ENCODE results near the gene NFIA.

DNA sequence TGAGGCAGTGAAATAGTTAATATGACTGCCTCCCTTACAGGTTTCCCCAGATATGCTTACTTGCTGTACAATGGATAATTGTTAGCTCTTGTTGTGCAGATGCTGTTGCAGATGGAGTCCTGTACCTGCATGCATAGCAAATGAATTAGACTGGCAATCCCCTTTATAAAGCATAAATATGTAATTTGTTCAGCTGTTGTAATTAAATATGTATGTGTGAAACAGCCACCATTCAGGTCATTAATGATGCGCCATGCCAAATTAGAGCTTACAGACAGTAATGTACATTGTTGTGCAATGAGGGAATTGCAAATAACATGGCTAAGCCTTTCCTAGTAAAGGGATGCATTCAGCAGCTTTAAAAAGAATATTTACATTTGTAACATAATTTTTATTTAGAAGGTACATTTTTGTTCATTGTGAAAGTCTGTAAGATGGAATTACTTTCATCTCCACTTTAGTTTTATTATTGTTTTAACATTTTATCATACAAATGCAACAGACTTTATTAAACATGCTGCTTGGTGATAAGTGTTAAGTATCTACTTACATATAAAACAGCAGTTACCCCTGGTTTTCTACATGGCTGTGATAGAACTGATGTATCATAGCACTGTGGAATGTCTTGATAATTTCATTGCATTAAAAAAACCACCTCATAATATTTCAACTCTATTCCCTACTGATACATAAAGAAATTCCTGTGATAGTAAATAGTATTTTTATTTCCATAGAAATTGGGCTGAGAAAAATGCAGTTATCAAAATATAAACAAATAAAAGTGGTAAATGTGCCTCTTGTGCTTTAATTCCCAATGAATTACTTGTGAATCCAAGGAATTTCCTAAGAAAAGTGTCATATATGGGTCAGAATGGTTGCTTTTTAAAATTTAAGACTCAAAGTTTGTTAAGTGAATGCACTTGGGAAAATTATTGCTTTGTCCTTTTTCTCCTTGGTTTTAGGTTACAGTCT lies 99.0 kb downstream of the NFIA start:
- TF ChIP-seq, protein P1, sequence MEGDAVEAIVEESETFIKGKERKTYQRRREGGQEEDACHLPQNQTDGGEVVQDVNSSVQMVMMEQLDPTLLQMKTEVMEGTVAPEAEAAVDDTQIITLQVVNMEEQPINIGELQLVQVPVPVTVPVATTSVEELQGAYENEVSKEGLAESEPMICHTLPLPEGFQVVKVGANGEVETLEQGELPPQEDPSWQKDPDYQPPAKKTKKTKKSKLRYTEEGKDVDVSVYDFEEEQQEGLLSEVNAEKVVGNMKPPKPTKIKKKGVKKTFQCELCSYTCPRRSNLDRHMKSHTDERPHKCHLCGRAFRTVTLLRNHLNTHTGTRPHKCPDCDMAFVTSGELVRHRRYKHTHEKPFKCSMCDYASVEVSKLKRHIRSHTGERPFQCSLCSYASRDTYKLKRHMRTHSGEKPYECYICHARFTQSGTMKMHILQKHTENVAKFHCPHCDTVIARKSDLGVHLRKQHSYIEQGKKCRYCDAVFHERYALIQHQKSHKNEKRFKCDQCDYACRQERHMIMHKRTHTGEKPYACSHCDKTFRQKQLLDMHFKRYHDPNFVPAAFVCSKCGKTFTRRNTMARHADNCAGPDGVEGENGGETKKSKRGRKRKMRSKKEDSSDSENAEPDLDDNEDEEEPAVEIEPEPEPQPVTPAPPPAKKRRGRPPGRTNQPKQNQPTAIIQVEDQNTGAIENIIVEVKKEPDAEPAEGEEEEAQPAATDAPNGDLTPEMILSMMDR (conservative IDR thresholded peaks at IDR 0.05 in 1 of 2, IDR thresholded peaks at IDR 0.05 in 1 of 2; ENCODE audit: extremely low read depth in 1 of 2, insufficient read depth in 1 of 2, low read depth in 1 of 2, low read length in 2 of 2) = no peak
- TF ChIP-seq EZH2 (IDR thresholded peaks at IDR 0.05; ENCODE audit: borderline replicate concordance, low read length) = no peak
